GM20431 (cell line): ENCODE data around the gene CRELD2.

Experiments used
- in situ Hi-C: fragments of 300-500 bp; cut with MseI, MboI; formaldehyde crosslinking; loops from one replicate; pipeline ENCODE4 v1.15.0; 2020; ENCODE audit warnings: low sequenced_read_pairs; ENCODE audit not compliant: unreplicated experiment

The CRELD2 gene

DNA sequence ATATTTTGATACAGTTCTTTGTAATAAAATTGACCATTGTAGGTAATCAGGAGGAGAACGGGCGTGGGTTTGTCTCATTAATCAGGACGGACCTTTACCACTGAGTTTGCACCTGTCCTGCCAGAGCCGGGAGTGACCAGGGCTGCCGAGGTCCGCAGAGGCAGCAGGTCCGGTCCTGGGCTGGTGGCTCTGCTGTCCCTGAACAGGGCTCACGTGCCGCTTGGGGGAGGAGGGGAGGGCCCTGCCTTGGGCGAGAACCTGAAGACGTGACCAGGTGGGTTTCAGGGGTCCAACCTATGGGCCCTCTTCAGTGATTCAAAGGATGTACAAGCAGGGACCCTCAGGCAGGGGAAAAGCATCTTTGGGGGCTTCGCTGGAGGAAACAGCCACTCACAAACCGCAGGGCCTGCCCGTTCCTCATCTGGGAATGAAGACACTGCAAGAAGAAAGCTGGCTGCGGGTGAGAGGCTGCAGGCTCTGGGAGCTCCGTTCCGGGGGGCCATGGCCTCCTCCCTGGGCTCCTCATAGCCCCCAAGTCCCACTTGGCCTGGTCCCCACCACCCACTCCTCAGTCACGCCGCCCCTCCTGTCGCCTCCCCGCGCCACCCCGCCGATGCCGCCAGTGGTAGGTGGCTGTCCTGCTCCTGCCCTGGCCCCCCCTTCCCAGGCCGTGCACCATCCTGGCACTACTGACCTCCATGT is 9.2 kb downstream of the CRELD2 start:
- in situ Hi-C loops = no loop called here

GRCh38 chr22:49928185-49928495 is 9.7 kb downstream of the CRELD2 start:
- in situ Hi-C loops = no loop called here

DNA sequence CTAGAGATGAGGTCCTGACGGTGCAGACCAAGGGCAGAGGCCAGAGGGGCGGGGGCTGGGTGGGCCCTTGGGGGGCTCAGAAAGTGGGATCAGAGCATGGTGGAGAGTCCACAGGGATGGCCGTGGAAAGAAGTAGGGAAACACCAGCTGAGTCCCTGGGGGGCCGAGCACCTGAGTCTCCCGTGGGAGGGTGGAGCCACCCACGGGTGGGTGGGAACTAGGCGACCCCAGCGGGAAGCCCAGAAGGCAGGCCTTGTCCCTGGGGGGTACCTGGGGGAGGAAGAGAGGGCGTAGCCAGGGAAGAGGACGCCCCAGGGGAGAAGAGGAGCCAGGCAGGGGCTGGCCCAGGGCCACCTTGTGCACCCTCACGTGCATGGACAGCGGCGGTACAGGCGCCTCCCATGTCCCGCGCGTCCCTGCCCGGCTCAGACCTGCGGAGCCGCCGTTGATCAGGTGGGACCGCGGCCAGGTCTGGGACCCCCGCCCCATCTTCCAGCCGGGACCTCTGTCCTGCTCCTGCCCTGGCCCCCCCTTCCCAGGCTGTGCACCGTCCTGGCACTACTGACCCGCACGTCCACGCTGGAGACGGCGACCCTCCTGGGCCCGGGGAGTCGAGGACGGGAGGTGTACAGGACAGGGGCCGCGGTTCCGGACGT is 10.2 kb downstream of the CRELD2 start:
- in situ Hi-C loops = no loop called here

- in situ Hi-C loops = no loop called here
Observed at GRCh38 chr22:49929211-49929979, 11.0 kb downstream of the CRELD2 start.

- in situ Hi-C loops = loop anchor here (10.0 kb wide), 1 partner anchor 105 kb away; no protein-coding TSS in a partner anchor
Observed at GRCh38 chr22:49929994-49930575, 11.7 kb downstream of the CRELD2 start.

GRCh38 chr22:49930596-49931412 is 12.4 kb downstream of the CRELD2 start:
- in situ Hi-C loops = loop anchor here (10.0 kb wide), 1 partner anchor 104 kb away; no protein-coding TSS in a partner anchor

GRCh38 chr22:49933236-49934159 is 15.1 kb downstream of the CRELD2 start:
- in situ Hi-C loops = loop anchor here (10.0 kb wide), 1 partner anchor 101 kb away; no protein-coding TSS in a partner anchor

DNA sequence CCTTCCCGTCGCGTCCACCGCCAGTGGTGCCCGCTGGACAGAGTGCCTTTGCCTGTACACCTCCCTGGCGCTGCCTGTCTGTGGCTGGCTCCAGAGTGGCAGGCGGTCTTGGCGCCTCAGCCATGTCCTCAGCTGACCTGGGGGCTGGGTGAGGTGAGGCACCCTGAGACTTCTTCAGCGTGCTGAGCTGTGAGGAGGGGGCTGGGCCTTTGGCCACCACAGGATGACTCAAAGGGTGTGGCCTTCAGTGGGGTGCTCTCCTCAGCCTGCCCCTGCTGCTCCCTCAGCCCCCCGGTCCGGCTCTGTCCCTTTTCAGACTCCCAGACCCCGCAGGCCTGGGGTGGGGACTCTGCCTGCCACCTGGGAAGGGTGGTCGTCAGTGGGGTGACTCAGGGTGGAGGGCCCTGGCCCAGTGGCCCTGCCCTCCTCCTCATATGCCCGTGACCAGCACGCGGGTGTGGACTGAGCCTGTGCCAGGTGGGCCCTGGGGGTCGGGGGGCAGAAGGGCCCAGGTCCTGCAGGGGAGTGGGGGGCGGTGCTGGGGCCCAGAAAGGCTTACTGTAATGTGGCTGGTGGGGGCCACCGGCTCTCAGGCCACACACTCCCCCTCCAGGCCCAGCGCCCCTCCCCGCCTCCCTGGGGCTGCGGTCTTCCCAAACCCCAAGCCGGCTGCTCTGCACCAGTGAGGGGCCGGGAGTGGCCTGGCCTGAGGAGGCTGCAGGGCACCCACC is 15.9 kb downstream of the CRELD2 start:
- in situ Hi-C loops = loop anchor here (10.0 kb wide), 1 partner anchor 100 kb away; no protein-coding TSS in a partner anchor

- in situ Hi-C loops = loop anchor here (10.0 kb wide), 1 partner anchor 100 kb away; no protein-coding TSS in a partner anchor
Observed at GRCh38 chr22:49934891-49935557, 16.6 kb downstream of the CRELD2 start.

DNA sequence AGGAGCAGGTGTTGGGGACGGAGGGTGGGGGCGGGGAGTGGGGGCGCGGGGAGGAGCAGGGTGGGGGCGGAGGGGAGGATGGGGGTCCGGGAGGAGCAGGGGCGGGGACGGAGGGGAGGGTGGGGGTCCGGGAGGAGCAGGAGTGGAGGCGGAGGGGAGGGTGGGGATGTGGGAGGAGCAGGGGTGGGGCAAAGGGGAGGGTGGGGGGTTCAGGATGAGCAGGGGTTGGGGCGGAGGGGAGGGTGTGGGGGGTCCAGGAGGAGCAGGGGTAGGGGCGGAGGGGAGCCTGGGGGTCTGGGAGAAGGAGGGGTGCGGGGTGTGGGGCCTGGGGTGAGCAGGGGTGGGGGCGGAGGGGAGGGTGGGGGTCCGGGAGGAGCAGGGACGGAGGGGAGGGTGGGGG is 17.1 kb downstream of the CRELD2 start:
- in situ Hi-C loops = loop anchor here (10.0 kb wide), 1 partner anchor 99 kb away; no protein-coding TSS in a partner anchor

- in situ Hi-C loops = loop anchor here (10.0 kb wide), 1 partner anchor 99 kb away; no protein-coding TSS in a partner anchor
Observed at GRCh38 chr22:49936018-49936972, 17.9 kb downstream of the CRELD2 start.

DNA sequence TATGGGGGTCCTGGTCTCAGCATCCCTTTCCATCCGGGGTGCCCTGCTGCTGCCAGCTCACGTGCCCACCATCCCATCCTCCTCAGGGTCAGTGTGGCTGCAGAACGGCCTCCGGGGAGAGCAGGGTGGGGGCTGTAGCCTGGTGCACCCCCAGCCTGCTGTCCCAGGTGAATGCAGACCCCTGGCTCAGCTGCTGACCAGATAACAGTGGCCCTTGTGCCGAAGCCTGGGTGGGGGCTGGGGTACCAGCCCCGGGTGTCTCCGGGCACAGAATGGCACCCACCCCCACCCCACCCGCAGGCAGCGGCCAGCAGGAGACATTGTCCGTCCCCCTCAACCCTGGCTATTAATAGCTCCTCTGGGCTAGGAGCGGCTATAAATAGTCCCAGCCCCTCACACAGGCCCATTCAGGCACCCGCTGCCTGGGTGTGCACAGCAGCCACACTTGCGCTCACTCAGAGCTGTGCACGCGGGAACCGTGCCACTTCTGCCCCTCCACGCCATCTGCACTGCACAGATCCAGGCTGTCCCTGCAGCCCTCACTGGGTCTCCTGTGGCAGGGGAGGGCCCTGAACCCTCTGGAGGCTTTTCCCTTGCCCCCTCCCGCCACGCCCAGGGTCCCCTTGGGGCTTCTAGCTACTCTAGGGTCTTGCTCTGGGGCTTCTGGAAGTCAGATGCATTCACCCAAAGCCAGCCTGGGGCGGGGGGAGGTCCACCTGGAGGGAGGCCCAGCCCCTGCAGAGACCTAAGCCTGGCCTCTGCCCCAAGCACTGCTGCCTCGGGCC is 18.7 kb downstream of the CRELD2 start:
- in situ Hi-C loops = loop anchor here (10.0 kb wide), 1 partner anchor 98 kb away; no protein-coding TSS in a partner anchor

DNA sequence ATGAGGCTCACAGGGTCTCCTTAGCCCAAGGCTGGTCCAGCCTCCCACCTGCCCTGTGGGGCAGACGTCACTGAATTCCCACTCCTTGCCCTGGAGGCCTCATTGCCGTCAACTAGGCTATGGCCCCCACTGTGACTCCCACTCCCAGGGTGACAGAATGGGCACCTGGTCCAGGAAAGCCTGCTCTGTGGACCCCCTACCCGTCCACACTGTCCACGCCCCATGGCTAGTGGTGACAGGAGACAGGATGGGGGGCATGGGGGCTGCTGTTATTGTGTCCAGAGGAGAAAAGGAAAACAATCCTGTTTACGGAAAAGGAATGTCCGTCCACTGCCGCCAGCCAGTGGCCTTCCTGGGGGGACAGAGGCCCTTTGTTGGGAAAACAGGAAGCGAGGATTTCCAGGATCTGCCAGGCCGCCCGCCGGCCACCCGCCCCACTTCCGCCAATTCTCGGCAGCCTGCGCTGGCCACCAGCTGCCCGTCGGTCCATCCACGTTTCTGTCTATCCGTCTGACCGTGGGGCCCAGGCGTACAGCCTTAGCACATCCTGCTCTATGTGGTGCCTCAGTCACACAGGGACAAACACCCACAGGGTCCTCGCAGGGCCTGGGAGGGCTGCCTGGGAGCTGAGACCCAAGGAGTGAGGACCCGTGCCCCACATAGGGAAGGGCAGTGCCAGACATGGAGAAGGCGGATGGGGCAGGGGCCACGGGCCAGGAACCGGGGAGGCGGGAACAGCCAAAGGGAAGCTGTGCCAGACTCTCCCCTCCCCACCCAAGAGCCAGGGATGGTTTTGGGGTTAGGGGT is 19.5 kb downstream of the CRELD2 start:
- in situ Hi-C loops = loop anchor here (10.0 kb wide), 1 partner anchor 97 kb away; no protein-coding TSS in a partner anchor

DNA sequence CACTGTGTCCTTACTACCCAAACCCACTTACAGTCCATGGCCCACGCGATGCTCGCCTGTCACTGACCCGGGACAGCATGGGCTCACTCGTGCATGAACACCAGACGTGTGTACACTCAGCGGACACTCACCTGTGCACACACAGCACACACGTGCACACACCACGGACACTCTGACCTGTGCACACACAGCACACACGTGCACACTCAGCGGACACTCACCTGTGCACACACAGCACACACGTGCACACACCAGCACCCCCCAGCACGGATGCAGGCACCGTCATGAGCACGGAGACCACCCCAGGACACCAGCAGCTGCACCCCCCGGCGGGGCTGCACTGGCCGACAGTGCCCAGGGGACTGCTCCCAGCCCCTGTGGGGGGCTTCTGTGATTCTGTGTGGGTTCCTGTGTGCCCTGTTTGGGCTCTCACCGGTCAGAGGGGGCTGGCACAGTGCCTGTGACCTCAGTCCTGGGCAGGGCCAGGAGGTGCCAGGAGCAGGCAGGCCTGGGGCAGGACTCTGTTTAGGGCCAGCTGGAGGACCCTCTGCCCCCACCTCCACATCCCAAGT is 20.2 kb downstream of the CRELD2 start:
- in situ Hi-C loops = loop anchor here (10.0 kb wide), 1 partner anchor 96 kb away; no protein-coding TSS in a partner anchor
